H4 (cell line): Measurements from ENCODE around the gene RASGRP4. TPM values are rescaled to one million over a fixed set of nuclear protein-coding genes. Genes with fewer than 3 reads are reported as not detected.
"Not testable (repeated sequence)": the region's sequence is repeated elsewhere in the genome, so short reads cannot be mapped to it uniquely, and the experiment has no call there.

ENCODE experiments used
- DNase-seq: peaks from one replicate; pipeline ENCODE4 v3.0.0-alpha.2; 2015; ENCODE audit warnings: low spot score
- total RNA-seq: library from RNA; depleted of rRNA; stranded (reverse); fragments of >200 nt; shearing (Covaris generic); gene quantifications from 2 replicates; pipeline ENCODE4 v1.2.3, GENCODE V29; 2014; rRNA removed

The RASGRP4 gene, protein sequence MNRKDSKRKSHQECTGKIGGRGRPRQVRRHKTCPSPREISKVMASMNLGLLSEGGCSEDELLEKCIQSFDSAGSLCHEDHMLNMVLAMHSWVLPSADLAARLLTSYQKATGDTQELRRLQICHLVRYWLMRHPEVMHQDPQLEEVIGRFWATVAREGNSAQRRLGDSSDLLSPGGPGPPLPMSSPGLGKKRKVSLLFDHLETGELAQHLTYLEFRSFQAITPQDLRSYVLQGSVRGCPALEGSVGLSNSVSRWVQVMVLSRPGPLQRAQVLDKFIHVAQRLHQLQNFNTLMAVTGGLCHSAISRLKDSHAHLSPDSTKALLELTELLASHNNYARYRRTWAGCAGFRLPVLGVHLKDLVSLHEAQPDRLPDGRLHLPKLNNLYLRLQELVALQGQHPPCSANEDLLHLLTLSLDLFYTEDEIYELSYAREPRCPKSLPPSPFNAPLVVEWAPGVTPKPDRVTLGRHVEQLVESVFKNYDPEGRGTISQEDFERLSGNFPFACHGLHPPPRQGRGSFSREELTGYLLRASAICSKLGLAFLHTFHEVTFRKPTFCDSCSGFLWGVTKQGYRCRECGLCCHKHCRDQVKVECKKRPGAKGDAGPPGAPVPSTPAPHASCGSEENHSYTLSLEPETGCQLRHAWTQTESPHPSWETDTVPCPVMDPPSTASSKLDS
- 0.62 TPM in 1 of 2 replicates, not detected in the other for total RNA-seq

DNA sequence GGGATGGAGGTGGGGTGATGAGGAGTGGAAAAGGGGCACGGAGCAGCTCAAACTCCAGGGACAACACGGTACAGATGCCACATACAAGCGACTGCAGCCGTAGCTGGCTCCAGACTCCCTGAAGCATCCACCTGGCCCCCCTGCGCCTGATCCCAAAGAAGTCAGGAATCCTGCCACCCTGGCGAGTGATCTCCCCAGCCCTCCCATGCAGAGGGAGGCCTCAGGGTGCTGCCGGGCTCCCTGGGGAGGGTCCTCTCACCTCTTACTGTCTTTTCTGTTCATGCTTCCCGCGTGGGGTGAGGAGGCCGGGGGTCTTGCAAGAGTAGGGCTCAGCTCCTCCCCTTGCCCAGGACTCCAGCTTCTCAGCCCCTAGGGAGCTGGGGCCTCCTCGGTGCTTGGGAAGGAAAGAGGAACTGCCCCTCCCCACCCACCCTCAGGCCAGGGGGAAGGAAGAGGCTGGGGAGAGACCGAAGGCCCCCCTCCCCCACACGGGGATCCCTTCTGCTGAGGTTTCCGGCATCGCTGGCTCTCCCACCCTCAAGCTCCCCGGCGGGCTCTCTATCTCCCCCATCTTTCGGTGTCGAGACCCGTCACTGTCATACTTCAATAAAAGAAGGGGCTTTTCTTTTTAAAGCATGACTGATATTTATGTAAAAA lies at the start of gene RASGRP4:
TSS of gene RASGRP4 (minus strand) at position 410 of the 657 bp plus-strand sequence. CDS start at position 282, 128 bp downstream.
- no peak for DNase-seq

DNA sequence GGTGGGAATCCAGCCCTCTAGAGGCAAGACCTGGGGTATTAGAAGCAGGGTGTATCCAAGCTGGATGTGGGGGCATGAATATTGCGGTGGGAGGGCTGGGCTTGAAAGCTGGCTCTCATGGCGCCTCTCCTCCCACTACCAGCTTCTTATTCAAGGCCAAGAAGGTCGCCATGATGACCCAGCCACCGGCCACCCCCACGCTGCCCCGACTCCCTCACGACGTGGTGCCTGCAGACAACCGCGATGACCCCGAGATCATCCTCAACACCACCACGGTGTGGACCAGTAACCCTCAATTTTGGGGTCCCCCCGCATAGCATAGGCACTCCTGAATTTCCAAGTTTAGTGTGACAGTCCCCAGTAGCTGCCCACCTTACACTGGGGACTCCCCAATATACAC lies 49.2 kb upstream of the RASGRP4 start:
- no peak for DNase-seq

DNA sequence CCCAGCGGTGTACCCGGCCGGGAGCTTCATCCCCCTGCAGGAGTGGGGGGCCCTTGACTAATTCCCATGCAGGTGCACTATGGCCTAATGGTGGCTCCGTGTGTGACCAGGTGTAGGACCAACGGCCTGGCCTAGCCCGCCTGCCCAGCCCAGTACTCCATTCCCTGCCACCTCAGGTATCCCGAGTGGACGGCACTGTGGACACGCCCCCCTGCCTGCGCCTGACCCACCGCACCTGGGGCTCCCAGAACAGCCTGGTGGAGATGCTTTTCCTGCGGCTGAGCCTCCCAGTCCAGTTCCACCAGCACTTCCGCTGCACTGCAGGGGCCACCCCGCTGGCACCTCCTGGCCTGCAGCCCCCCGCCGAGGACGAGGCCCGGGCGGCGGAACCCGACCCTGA lies 47.2 kb upstream of the RASGRP4 start:
- DNase-seq, result no peak

DNA sequence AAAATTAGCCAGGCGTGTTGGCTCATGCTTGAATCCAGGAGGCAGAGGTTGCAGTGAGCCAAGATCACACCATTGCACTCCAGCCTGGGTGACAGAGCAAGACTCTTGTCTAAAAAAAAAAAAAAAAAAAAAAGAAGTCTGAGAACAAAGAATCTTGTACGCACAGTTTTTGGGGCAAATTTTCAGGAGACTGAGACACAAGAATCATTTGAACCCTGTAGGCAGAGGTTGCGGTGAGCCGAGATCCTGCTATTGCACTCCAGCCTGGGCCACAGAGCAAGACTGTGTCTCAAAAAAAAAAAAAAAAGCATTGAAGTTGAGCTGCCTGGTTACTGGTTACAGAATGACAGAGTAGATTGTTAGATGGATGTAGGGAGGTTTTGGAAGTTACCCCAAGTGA lies 46.7 kb upstream of the RASGRP4 start:
- not testable (repeated sequence) for DNase-seq

DNA sequence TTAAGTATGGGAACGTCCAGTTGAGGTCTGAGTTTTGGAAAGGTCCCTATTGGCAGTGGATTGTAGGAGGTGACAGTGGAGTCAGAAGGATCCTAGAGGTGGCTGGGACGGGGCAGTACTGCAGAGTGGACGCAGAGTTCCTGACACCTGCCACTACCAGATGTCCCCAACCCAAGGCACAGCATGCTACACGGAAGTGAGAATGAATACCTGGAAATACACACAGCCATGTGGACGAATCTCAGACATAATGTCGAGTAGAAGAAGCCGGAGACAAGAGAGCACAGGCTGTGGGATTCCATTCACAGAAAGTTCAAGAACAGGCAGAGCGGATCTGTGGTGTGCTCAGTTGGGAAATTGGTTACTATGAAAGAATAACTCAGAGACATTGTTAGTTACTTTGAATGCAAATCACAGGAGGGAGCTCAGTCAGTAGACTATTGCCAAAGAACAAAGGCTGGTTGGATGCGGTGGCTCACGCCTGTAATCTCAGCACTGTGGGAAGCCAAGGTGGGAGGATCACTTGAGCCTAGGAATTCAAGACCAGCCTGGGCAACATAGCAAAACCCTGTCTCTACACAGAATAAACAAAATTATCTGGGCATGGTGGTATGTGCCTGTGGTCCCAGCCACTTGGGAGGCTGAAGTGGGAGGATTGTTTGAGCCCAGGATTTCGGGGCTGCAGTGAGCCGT lies 44.9 kb upstream of the RASGRP4 start:
- DNase-seq, result no peak

DNA sequence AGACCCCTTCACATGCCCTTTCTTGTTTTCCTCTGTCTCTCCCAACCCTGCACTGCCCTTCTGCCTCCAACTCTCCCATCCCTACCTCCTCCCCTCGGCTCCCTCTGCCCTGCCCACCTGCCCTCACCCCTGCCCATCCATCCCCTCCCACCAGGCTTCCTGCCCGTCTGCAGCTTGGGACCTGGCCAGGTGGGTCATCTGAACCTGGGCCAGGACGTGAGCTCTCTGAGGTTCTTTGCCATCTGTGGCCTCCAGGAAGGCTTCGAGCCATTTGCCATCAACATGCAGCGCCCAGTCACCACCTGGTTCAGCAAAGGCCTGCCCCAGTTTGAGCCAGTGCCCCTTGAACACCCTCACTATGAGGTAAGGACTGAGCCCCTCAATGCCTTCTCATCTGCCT lies 43.1 kb upstream of the RASGRP4 start:
- DNase-seq, result no peak

DNA sequence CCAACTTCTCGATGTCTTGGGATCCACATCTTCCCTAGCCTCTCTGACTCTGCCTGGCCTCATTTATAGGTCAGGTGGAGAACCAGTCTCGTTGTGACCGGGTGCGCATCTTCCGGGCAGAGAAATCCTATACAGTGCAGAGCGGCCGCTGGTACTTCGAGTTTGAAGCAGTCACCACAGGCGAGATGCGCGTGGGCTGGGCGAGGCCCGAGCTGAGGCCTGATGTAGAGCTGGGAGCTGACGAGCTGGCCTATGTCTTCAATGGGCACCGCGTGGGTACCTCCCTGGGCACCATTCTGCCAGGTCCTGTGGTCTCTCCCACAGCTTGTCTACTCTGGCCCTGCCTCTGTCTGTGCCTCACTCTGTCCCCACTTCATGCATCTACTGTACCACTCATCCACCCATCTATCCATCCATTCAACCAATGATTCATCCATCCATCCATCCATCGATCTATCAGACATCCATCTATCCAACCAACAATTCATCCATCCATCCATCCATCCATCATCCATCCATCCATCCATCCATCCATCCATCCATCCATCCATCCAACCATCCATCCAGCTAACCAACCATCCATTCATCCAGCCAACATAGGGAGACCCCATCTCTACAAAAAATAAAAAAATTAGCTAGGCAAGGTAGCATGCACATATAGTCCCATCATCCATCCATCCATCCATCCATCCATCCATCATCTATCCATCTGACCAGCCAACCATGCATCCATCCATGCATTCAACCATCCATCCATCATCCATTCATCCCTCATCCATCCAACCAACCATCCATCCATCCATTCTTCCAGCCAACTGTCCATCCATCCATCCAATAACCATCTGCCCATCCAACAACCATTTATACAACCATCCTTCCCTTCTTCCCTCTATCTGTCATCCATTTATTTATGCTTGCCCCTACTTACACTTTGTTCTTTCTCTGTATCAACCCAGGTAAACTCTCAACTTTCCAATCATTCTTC lies 41.8 kb upstream of the RASGRP4 start:
- no peak for DNase-seq

DNA sequence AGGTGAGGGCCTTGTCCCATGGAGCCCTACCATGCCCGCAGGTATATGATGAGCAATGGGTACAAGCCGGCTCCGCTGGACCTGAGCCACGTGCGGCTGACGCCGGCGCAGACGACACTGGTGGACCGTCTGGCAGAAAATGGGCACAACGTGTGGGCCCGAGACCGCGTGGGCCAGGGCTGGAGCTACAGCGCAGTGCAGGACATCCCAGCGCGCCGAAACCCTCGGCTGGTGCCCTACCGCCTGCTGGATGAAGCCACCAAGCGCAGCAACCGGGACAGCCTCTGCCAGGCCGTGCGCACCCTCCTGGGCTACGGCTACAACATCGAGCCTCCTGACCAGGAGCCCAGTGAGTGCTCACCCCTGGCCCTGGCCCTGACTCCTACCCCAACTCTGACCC lies 40.0 kb upstream of the RASGRP4 start:
- DNase-seq, result no peak

DNA sequence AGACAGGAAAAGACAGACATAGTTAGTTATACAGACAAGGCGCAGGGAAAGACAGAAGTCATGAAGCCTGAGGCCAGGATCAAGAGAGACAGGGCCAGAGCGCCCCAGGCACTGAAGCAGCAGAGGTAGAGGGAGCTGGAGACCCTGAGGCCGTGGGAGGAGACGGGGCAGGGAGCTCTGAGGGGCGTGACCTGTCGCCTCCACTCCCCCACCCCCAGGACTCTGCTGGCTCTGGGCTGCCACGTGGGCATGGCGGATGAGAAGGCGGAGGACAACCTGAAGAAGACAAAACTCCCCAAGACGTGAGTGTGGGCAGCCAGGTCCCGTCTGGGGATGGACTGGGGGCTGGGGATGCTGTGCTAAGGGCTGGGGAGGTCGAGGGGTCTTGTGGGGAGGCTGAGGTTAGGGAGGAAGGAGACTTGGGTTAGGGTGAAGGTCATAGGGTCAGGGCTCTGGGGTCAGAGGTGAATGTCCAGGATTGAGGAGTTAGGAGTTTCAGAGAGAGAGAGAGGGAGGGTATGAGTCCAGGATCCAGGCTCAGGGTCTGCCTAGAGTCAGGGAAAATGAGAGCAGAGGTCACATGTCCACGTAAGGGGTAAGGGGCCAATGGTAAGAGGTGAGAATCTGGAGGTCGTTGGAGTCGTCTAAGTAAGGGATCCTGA lies 38.5 kb upstream of the RASGRP4 start:
- no peak for DNase-seq

DNA sequence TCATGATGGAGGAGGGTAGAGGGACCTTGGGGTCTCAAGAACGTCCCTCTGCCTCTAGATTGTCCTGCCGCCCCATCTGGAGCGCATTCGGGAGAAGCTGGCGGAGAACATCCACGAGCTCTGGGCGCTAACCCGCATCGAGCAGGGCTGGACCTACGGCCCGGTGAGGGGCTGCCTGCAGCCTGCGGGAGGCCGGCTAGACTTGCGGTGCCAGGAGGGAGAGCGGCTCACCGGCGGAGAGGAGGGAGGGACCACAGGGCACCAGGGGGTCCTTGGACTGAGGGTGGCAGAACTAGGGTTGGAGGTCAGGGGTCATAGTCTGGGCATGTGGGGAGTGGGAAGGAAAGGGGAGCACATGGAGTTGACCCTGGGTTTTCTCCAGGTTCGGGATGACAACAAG lies 37.3 kb upstream of the RASGRP4 start:
- DNase-seq, result no peak

DNA sequence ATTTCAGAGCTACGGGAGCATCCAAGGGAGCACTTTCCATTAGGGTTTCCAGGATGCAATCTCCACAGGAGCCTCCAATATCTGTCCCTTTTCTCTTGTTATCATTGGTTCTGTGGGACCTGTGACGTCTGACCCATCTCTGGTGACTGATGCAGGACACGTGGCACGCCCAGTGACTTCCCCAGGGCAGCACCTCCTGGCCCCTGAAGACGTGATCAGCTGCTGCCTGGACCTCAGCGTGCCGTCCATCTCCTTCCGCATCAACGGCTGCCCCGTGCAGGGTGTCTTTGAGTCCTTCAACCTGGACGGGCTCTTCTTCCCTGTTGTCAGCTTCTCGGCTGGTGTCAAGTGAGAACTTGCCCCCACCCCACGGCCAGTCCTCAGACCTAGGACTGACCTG lies 33.0 kb upstream of the RASGRP4 start:
- DNase-seq, result no peak

DNA sequence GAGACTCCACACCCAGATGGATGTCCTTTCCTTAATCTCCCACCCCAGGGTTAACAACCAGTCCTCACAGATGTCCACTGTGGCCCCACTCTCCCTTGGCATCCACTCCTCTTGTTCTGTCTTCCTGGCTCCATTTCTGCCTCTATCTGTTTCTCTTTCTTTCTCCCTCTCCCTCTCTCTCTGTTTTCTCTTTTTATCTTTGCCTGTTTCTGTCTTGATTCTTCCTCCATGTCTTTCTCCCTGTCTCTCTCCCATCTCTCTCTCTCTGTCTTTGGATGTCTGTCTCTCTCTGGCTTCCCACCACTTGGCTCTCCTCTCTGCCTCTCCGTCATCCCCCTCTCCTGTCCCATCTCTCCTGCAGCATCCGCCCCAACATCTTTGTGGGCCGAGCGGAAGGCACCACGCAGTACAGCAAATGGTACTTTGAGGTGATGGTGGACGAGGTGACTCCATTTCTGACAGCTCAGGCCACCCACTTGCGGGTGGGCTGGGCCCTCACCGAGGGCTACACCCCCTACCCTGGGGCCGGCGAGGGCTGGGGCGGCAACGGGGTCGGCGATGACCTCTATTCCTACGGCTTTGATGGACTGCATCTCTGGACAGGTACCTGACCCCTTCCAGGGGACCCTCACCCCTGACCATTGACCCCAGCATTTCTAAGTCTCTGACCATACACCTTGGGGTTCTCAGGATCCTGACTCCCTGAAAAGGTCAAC lies 31.8 kb upstream of the RASGRP4 start:
- DNase-seq, result no peak

DNA sequence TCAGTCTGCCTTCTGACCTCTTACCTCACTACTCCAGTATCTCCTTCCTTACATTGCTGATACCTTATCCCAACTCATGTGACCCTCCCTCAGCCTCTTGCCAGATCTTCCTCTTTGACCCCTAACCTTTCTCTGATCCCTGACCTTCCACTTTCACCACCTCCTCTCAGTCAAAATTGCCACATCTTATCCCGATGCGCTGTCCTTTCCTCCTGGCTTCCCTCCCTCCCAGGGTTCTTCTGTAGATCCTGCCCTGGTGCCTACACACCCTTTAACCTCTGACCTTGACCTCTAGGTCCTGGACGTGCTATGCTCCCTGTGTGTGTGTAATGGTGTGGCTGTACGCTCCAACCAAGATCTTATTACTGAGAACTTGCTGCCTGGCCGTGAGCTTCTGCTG lies 31.2 kb upstream of the RASGRP4 start:
- DNase-seq, result no peak

DNA sequence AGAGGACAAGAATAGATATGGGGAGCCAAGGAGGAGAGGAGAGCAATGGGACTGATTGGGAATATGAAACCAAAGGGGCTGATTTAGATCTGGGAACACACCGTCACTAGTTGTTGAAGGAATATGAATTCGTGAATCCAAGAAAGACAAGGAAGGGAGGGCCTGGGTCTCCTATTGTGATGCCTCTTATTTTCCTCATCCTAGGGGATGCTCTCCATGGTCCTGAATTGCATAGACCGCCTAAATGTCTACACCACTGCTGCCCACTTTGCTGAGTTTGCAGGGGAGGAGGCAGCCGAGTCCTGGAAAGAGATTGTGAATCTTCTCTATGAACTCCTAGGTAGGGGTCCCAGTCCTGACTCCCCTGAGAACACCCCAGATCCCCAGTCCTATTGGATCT lies 29.0 kb upstream of the RASGRP4 start:
- DNase-seq, result no peak

DNA sequence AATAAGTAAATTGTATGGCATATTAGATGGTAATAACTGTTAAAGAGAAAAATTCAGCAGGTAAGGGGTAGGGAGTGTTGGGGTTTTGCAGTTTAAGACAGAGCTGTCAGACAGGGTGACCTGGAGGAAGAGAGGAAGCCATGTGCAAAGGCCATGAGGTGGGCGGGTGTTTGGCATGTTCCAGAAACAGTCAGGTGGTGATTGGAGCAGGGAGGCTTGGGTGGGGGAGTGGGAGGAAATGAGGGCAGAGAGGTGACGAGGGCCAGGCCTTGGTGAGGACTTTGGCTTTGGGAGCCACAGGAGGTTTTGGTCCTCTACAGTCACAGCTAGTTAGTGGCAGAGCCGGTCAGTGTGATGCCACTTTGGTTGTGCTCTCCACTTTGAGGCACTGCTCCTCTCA lies 27.6 kb upstream of the RASGRP4 start:
- no peak for DNase-seq

DNA sequence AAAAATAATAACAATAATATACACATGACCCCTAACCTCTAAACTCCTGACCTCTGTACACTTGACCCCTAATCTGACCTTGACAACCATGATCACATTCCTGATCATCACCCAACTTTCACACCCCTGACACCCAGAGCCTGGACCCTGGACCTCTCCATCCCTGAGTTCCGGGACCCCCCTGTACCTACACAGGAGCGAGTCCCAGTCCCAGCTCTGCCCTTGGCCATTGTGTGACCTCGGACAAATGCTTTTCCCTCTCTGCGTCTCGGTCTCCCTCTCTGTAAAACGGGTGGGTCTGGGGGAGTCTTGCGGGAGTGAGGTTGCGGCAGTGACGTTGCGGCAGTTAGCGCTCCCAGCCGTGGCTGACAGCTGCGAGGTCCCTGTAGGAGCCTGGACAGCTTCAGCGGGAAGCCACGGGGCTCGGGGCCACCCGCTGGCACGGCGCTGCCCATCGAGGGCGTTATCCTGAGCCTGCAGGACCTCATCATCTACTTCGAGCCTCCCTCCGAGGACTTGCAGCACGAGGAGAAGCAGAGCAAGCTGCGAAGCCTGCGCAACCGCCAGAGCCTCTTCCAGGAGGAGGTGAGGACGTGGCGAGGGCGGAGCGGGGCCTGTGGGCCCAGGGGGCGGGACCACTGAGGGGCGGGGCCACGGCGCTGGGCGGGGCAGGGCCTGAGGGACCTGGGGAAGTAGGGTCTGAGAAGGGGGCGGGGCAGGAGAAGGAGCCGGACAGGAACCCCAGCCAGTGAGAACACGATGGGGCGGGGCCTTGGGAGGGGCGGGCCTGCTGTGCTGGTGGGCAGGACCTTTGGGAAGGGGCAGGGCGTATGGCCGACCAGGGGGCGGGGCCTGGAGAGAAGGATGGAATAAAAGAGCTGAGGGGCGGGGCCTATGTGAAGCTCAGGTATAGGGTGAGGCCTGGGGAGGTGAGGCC lies 26.7 kb upstream of the RASGRP4 start:
- DNase-seq, result no peak

DNA sequence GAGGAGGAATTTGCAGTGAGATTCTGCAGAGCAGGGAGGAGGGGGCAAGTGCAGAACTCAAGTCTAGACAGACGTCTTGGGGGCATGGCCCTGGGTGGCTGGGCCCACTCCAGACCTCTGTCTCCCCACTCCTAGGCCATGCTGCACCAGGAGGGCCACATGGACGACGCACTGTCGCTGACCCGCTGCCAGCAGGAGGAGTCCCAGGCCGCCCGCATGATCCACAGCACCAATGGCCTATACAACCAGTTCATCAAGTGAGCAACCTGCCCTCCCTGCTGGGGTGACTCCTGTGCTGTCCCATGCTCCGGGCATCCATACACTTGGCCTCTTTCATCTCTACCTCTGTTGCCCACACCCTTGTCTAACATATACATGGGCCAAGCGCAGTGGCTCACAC lies 25.6 kb upstream of the RASGRP4 start:
- no peak for DNase-seq

DNA sequence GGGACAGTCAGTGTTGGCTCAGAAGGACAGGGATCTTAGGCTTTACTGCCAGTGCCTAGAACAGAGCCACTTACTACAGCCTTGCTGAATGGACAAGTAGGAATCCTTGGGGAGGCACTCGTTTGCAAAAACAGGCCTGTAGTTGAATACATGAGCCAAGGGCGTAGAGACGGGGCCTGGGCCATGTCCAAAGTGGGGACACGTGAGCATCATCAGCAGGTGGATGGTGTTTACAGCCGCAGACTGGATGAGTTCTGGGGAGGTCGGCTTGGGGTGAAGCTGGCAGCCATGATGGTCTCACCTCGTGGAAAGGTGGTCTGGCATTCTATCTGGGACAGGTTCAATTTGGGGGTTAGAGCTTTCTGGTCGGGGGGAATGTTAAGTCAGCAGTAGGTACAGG lies 25.0 kb upstream of the RASGRP4 start:
- DNase-seq, result no peak

DNA sequence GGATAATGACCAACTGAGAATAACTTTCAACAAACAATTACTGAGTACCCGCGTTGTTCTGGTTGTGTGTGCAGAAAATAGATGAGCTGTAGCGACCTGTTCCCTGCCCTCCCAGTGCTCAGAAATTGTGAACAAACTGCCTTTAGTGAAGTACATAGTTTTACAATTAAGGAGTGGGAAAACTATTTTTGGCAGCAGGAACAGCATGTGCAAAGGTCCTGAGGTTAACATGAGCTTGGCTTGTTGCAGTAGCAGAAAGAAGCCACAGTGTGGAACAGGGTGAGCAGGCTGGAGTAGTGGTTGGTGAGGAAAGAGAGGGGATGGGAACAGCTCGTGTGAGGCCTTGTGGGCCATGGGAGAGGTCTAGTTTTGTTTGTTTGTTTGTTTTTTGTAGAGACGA lies 23.5 kb upstream of the RASGRP4 start:
- DNase-seq, result no peak
